Bronchial epithelial cell (primary cell): ENCODE measurements around the gene ATG10. TPM values are rescaled to one million over a fixed set of nuclear protein-coding genes. Genes with fewer than 3 reads are reported as not detected.

Source experiments
- DNase-seq: peaks from one replicate; pipeline ENCODE4 v3.0.0-alpha.2; 2010; ENCODE audit warnings: low read depth
- FAIRE-seq: peaks from 2 replicates; lab custom pipeline; 2011; peaks lifted over from hg19 to GRCh38; lab: Jason Lieb, UNC
- H3K27me3 ChIP-seq: 2 replicates; pipeline ENCODE4 v1.5.1; 2011; ENCODE audit warnings: low read length; ENCODE audit not compliant: control insufficient read depth, insufficient read depth
- H3K36me3 ChIP-seq: 2 replicates; pipeline ENCODE4 v1.5.1; 2011; ENCODE audit warnings: low read length; ENCODE audit not compliant: control insufficient read depth, insufficient read depth
- H3K4me3 ChIP-seq: 2 replicates; pipeline ENCODE4 v1.5.1; 2011; ENCODE audit warnings: mild to moderate bottlenecking, low read depth, low read length, control low read depth
- total RNA-seq: library from RNA; depleted of rRNA; stranded (reverse); fragments of >200 nt; gene quantifications from 2 replicates; pipeline ENCODE4 v1.2.1, GENCODE V29; 2014
- TF ChIP-seq, protein P1 (sequence below): IDR thresholded peaks from 2 replicates; pipeline ENCODE4 v1.5.1; 2011; ENCODE audit warnings: mild to moderate bottlenecking, moderate library complexity, low read length, control low read depth, inconsistent platforms; ENCODE audit not compliant: insufficient read depth, severe bottlenecking

ATG10 gene
- 9.7 and 12.7 TPM in 2 replicates for total RNA-seq

- peak within 1 kb of the TSS; percentile 82 for H3K4me3 ChIP-seq
- H3K36me3 ChIP-seq: no peaks in the 10 kb centered on the region
- no peaks in the 10 kb centered on the region for H3K27me3 ChIP-seq
- TF ChIP-seq, protein P1, sequence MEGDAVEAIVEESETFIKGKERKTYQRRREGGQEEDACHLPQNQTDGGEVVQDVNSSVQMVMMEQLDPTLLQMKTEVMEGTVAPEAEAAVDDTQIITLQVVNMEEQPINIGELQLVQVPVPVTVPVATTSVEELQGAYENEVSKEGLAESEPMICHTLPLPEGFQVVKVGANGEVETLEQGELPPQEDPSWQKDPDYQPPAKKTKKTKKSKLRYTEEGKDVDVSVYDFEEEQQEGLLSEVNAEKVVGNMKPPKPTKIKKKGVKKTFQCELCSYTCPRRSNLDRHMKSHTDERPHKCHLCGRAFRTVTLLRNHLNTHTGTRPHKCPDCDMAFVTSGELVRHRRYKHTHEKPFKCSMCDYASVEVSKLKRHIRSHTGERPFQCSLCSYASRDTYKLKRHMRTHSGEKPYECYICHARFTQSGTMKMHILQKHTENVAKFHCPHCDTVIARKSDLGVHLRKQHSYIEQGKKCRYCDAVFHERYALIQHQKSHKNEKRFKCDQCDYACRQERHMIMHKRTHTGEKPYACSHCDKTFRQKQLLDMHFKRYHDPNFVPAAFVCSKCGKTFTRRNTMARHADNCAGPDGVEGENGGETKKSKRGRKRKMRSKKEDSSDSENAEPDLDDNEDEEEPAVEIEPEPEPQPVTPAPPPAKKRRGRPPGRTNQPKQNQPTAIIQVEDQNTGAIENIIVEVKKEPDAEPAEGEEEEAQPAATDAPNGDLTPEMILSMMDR: no peak
- DNase-seq: peak; percentile 75
- FAIRE-seq: no peak
Observed at GRCh38 chr5:81971712-81972491, at the start of gene ATG10. Gene ATG10 (plus strand): TSS chr5:81972023. CDS start chr5:81987571, 15,548 bp downstream.

GRCh38 chr5:81922854-81923279 lies 49.0 kb upstream of the ATG10 start:
- Histone ChIP-seq H3K4me3 (no peak overlapping the region), H3K36me3 (no peaks in the 10 kb centered on the region), H3K27me3 (no peaks in the 10 kb centered on the region)
- FAIRE-seq: no peak
- DNase-seq: no peak
- TF ChIP-seq, protein P1: no peak

- no peaks in the 10 kb centered on the region for H3K36me3 ChIP-seq
- FAIRE-seq (no peak), DNase-seq (no peak)
- H3K4me3 ChIP-seq: no peak overlapping the region
- H3K27me3 ChIP-seq: no peaks in the 10 kb centered on the region
- TF ChIP-seq, protein P1: no peak
Observed at GRCh38 chr5:81924442-81924841, 47.4 kb upstream of the ATG10 start.

DNA sequence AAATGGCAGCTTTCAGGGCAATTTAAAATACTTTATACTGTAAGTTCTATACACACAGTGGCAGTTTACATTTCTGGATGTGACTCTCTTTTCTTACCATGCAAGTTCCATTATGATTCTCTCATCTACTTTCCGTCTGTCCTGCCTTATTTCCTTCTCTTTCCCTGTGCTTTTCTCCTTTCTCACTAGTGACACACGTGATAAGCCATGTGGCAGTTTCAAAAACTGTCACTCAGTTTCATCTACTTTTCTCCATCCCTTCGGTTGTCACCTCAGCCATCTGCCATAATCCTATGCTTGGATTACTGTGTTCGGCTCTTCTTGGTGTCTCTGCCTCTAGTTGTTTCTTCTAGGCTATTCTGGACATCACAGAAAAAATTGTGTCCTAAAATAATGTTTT lies 46.8 kb upstream of the ATG10 start:
- Histone ChIP-seq H3K4me3 (no peak overlapping the region), H3K36me3 (no peaks in the 10 kb centered on the region), H3K27me3 (no peaks in the 10 kb centered on the region)
- FAIRE-seq: no peak
- TF ChIP-seq, protein P1: no peak
- no peak for DNase-seq

- H3K27me3 ChIP-seq: no peaks in the 10 kb centered on the region
- DNase-seq (no peak), FAIRE-seq (no peak)
- H3K4me3 ChIP-seq: no peak overlapping the region
- H3K36me3 ChIP-seq: no peaks in the 10 kb centered on the region
- TF ChIP-seq, protein P1: no peak
Observed at GRCh38 chr5:81925981-81926380, 45.8 kb upstream of the ATG10 start.
